Liver (tissue), 9 donors: Measurements from ENCODE around the gene C19orf67. TPM values are rescaled to one million over a fixed set of nuclear protein-coding genes. Genes with fewer than 3 reads are reported as not detected.

Experiments used
- DNase-seq: peaks from one replicate; pipeline ENCODE4 v3.0.0-alpha.2; 2017; ENCODE audit warnings: low spot score
- H3K27ac ChIP-seq, 2 donors: one replicate each; pipeline ENCODE4 v1.7.0; 2013; ENCODE audit warnings: inconsistent platforms in 2 of 2, low read length in 2 of 2, control low read depth in 1 of 2, low read depth in 1 of 2, mild to moderate bottlenecking in 1 of 2
- H3K27me3 ChIP-seq, 4 donors: one replicate each; pipeline versions ENCODE4 v1.6.1 to v1.7.0; 2013; ENCODE audit warnings: low read length in 3 of 4, inconsistent platforms in 1 of 4, mild to moderate bottlenecking in 1 of 4, moderate library complexity in 1 of 4; ENCODE audit not compliant: control insufficient read depth in 4 of 4, insufficient read depth in 4 of 4
- H3K36me3 ChIP-seq, 4 donors: one replicate each; pipeline versions ENCODE4 v1.6.1 to v1.7.0; 2013; ENCODE audit warnings: low read length in 3 of 4, mild to moderate bottlenecking in 3 of 4, low read depth in 1 of 4, moderate library complexity in 1 of 4; ENCODE audit not compliant: control insufficient read depth in 4 of 4, insufficient read depth in 3 of 4
- H3K4me1 ChIP-seq, 4 donors: one replicate each; pipeline versions ENCODE4 v1.6.1 to v1.7.0; 2013; ENCODE audit warnings: low read length in 3 of 4, mild to moderate bottlenecking in 3 of 4, moderate library complexity in 1 of 4; ENCODE audit not compliant: control insufficient read depth in 4 of 4, insufficient read depth in 4 of 4
- H3K4me3 ChIP-seq, 3 donors: one replicate each; pipeline versions ENCODE4 v1.6.1 to v1.7.0; 2013; ENCODE audit warnings: low read length in 3 of 3, control low read depth in 1 of 3, low read depth in 1 of 3, mild to moderate bottlenecking in 1 of 3
- H3K9ac ChIP-seq, 2 donors: one replicate each; pipeline ENCODE4 v1.7.0; 2013; ENCODE audit warnings: low read length in 2 of 2, mild to moderate bottlenecking in 2 of 2, moderate library complexity in 2 of 2, control low read depth in 1 of 2, low read depth in 1 of 2
- H3K9me3 ChIP-seq, 4 donors: one replicate each; pipeline versions ENCODE4 v1.6.1 to v1.7.0; 2013; ENCODE audit warnings: low read length in 3 of 4; ENCODE audit not compliant: control insufficient read depth in 4 of 4
- EGR1 ChIP-seq, 2 donors: IDR thresholded peaks; 2 replicates each; pipeline ENCODE4 v1.6.1; 2016 to 2018; ENCODE audit warnings: antibody characterized with exemption in 2 of 2, low read depth in 2 of 2
- FOXA1 ChIP-seq: IDR thresholded peaks from 2 replicates; pipeline ENCODE4 v1.6.1; 2016; ENCODE audit warnings: antibody characterized with exemption
- FOXA2 ChIP-seq: IDR thresholded peaks from 2 replicates; pipeline ENCODE4 v1.6.1; 2016; ENCODE audit warnings: antibody characterized with exemption
- GABPA ChIP-seq, 2 donors: IDR thresholded peaks in 1 of 2; conservative IDR thresholded peaks in 1 of 2; 2 replicates each; pipeline ENCODE4 v1.6.1; 2016; ENCODE audit warnings: antibody characterized with exemption in 2 of 2, mild to moderate bottlenecking in 1 of 2, moderate library complexity in 1 of 2
- HNF4A ChIP-seq, 2 donors: conservative IDR thresholded peaks; 2 replicates each; pipeline ENCODE4 v1.6.1; 2016; ENCODE audit warnings: antibody characterized with exemption in 2 of 2, mild to moderate bottlenecking in 2 of 2
- HNF4G ChIP-seq: IDR thresholded peaks from 2 replicates; pipeline ENCODE4 v1.6.1; 2016; ENCODE audit warnings: antibody characterized with exemption
- JUND ChIP-seq, 2 donors: IDR thresholded peaks; 2 replicates each; pipeline ENCODE4 v1.6.1; 2016; ENCODE audit warnings: antibody characterized with exemption in 2 of 2
- NR2F2 ChIP-seq: IDR thresholded peaks from 2 replicates; pipeline ENCODE4 v1.6.1; 2016; ENCODE audit warnings: antibody characterized with exemption
- REST ChIP-seq: IDR thresholded peaks from 2 replicates; pipeline ENCODE4 v1.6.1; 2016; ENCODE audit warnings: antibody characterized with exemption, mild to moderate bottlenecking
- RXRA ChIP-seq, 2 donors: IDR thresholded peaks; 2 replicates each; pipeline ENCODE4 v1.6.1; 2017 to 2018; ENCODE audit warnings: antibody characterized with exemption in 2 of 2, mild to moderate bottlenecking in 1 of 2
- SP1 ChIP-seq: IDR thresholded peaks from 2 replicates; pipeline ENCODE4 v1.6.1; 2018; ENCODE audit warnings: antibody characterized with exemption, mild to moderate bottlenecking
- YY1 ChIP-seq: IDR thresholded peaks from 2 replicates; pipeline ENCODE4 v1.6.1; 2016; ENCODE audit warnings: antibody characterized with exemption, mild to moderate bottlenecking
- WGBS: extraction: QIAGEN DNeasy Blood & Tissue Kit; methylation state at CpG from one replicate; pipeline ENCODE4 v1.1.7; 2013; 5-methylcytosine and 5-hydroxymethylcytosine counted together
- polyA plus RNA-seq, 2 donors: library from polyadenylated mRNA; stranded (reverse) in 1 of 2; unstranded in 1 of 2; fragments of 200-250 nt in 1 of 2; fragments of >200 nt in 1 of 2; fragmentation: Nextera tagmentation in 1 of 2; extraction: Ambion mirVana in 1 of 2; gene quantifications; one replicate each; pipeline versions ENCODE4 v1.2.1 to v1.2.3, GENCODE V29; 2013 to 2015
- total RNA-seq, 2 donors: library from RNA; depleted of rRNA; stranded (reverse); fragments of >200 nt; gene quantifications; one replicate each; pipeline ENCODE4 v1.2.3, GENCODE V29; 2014
- TF ChIP-seq, protein P1 (sequence below): IDR thresholded peaks from 2 replicates; pipeline ENCODE4 v1.6.1; 2016; ENCODE audit warnings: antibody characterized with exemption
- TF ChIP-seq, protein P2 (sequence below): IDR thresholded peaks from 2 replicates; pipeline ENCODE4 v1.6.1; 2016; ENCODE audit warnings: antibody characterized with exemption
- TF ChIP-seq, protein P3 (sequence below): IDR thresholded peaks from 2 replicates; pipeline ENCODE4 v1.6.1; 2016; ENCODE audit warnings: antibody characterized with exemption
- donor health status: healthy.
- donor health status: healthy.
- donor health status: healthy.
- donor health status: healthy.
- donor health status: healthy.

C19orf67 gene
- total and polyA plus RNA-seq, 4 donors = 0.25 TPM; not detected in 3

DNA sequence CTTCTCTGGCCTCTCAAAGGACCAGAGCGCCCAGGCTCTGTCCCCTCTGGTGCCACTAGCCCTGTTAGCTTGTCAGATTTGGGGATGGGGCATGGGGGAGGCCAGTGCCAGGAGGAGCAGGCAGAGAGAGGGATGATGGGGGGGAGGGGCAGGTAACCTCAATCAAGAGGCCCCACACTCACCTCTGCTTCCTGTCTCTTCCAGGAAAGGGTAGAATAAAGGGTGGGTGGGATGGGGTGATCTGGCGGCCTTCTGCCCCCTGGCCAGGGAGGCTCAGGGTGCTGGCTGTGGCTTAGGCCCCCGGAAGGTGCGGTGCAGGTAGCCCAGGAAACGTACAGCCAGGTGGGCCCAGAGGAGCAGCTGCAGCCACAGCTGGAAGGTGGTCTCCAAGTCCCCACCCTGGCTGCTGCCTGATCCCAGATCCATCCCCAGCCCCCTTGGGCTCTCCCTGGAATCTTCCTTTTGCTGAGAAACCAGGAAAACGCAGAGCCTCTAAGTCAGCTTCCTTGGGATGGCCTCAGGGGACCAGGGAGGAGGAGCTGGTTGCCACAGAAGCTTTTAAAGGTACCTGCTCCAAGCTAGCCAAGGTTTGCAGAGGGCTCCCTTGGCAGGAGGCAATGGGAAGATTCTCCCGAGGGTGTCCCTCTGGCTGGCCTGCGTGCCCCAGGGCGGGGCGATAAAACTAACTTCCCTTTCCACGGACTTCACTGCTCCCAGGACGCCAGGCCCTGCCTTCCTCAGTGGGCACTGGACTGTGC lies 26.6 kb upstream of the C19orf67 start:
- 56% methylated on average over 12 of the region's 12 CpGs for WGBS
- H3K4me3 ChIP-seq = peak overlapping the region in 2 of 3 donors; percentile 5 to 28
- H3K27ac ChIP-seq = peak overlapping the region; percentile 88 to 97
- no peaks in the 10 kb centered on the region for H3K27me3 ChIP-seq
- DNase-seq = no peak
- peak overlapping the region in 1 of 2 donors; percentile 79 for H3K9ac ChIP-seq
- no peaks in the 10 kb centered on the region for H3K9me3 ChIP-seq
- no peaks in the 10 kb centered on the region for H3K36me3 ChIP-seq
- TF ChIP-seq, protein P1, sequence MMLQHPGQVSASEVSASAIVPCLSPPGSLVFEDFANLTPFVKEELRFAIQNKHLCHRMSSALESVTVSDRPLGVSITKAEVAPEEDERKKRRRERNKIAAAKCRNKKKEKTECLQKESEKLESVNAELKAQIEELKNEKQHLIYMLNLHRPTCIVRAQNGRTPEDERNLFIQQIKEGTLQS = no peak
- no peak for TF ChIP-seq YY1
- no peak for TF ChIP-seq SP1
- TF ChIP-seq JUND (IDR thresholded peaks at IDR 0.05) = no peak
- H3K4me1 ChIP-seq = peaks cover 15 to 56% (median 47%) of the 10 kb centered on the region in 4 donors

GRCh38 chr19:14111486-14111885 lies 25.9 kb upstream of the C19orf67 start:
- 98% methylated on average over 1 of the region's 1 CpG for whole genome bisulfite sequencing
- H3K27me3 ChIP-seq = no peaks in the 10 kb centered on the region
- no peak for DNase-seq
- H3K4me1 ChIP-seq = peaks cover 15 to 50% (median 44%) of the 10 kb centered on the region in 4 donors
- H3K9ac ChIP-seq = no peak overlapping the region
- H3K27ac ChIP-seq = peak overlapping the region in 1 of 2 donors; percentile 4
- no peaks in the 10 kb centered on the region for H3K9me3 ChIP-seq
- H3K36me3 ChIP-seq = peaks cover 0 to 5% (median under 1%) of the 10 kb centered on the region in 4 donors
- no peak for TF ChIP-seq HNF4G
- no peak for TF ChIP-seq GABPA (IDR thresholded peaks at IDR 0.05 in 1 of 2, conservative IDR thresholded peaks at IDR 0.05 in 1 of 2)
- TF ChIP-seq REST = no peak
- TF ChIP-seq YY1 = no peak
- no peak for TF ChIP-seq FOXA1
- TF ChIP-seq, protein P2, sequence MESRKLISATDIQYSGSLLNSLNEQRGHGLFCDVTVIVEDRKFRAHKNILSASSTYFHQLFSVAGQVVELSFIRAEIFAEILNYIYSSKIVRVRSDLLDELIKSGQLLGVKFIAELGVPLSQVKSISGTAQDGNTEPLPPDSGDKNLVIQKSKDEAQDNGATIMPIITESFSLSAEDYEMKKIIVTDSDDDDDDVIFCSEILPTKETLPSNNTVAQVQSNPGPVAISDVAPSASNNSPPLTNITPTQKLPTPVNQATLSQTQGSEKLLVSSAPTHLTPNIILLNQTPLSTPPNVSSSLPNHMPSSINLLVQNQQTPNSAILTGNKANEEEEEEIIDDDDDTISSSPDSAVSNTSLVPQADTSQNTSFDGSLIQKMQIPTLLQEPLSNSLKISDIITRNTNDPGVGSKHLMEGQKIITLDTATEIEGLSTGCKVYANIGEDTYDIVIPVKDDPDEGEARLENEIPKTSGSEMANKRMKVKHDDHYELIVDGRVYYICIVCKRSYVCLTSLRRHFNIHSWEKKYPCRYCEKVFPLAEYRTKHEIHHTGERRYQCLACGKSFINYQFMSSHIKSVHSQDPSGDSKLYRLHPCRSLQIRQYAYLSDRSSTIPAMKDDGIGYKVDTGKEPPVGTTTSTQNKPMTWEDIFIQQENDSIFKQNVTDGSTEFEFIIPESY = no peak
- TF ChIP-seq SP1 = no peak
- TF ChIP-seq HNF4A (conservative IDR thresholded peaks at IDR 0.05) = no peak
- TF ChIP-seq EGR1 (IDR thresholded peaks at IDR 0.05; ENCODE audit: low read depth in 2 of 2) = no peak
- TF ChIP-seq, protein P3, sequence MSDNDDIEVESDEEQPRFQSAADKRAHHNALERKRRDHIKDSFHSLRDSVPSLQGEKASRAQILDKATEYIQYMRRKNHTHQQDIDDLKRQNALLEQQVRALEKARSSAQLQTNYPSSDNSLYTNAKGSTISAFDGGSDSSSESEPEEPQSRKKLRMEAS = no peak
- no peak for TF ChIP-seq RXRA (IDR thresholded peaks at IDR 0.05)
- TF ChIP-seq, protein P1 = no peak
- TF ChIP-seq FOXA2 = no peak
- TF ChIP-seq NR2F2 = no peak
- no peak overlapping the region for H3K4me3 ChIP-seq
